ENCODE results near the gene CHRNE.
"Not testable (repeated sequence)": the region's sequence is repeated elsewhere in the genome, so short reads cannot be mapped to it uniquely, and the experiment has no call there.

Gene CHRNE

DNA sequence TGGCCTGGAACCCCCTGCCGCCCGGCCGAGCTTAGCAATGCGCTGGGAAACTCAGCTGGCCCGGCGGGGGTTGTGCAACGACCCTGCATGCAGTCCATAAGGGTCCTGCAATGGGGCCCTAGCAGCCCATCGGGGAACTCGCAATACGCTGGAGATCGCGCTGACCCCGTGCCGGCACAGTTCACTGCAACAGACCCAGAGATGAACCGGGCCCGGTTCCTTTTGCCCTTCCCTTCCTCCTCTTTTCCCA lies 36.6 kb upstream of the CHRNE start:
- no peak for DNase-seq

DNA sequence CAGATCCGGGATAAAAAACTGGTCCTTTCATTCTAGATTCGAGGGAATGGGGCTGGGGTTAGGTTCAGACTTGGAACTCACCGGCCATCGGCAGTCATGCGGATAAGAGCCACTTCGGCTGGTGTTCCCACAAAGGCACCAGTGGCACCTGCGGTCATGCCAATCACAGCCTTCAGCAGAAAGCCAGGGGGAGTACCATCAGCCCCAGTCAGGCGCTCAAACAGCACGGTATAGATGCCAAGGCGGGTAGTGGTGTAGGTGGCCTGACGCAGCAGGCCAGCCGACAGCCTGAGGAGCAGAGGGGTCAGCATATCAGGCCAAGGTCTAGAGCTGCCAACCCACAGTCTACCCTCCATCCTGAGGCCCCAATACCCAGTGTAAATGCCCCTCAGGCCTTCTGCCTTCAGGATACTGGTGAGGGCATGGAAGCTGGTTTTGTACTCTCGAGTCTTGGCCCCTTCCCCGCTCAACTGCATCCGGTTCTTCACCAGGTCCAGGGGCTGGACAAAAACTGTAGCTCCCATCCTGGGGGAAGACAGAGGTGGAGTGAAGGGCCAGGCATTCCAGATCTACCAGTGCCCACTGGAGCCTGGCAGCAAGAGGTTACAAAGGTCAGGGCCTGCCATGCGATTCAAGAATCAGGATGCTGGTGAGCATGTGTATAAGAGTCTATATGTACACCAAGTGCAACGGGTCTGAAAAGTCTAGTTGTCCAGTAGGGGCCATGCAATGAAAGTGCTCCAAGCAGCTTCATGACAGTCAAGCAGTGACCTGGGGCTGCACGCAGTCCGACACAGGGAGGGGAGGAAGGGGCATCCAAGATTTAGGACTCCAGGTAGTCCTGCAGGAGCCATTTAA lies 36.0 kb upstream of the CHRNE start:
- DNase-seq = peak; percentile 35

DNA sequence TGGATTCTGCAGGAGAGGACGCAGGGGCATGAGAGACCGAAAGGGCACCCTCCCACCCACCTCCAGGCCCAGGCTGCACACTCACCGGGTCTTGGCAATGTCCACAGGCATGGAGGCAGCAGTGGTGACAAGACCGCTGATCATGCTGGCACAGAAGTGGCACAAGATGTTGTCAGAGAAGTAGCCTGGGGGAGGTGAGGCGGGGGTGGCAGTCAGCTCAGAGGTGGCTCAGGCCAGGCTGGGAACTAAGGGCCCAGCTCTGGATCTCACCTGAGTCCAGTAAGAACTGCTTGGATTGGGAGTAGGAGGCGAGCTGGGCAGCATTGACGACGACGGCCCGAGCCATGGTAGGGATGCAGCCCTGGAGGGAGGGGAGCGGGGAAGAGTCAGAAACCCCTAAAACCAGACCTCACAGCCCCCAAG lies 35.2 kb upstream of the CHRNE start:
- no peak for DNase-seq

DNA sequence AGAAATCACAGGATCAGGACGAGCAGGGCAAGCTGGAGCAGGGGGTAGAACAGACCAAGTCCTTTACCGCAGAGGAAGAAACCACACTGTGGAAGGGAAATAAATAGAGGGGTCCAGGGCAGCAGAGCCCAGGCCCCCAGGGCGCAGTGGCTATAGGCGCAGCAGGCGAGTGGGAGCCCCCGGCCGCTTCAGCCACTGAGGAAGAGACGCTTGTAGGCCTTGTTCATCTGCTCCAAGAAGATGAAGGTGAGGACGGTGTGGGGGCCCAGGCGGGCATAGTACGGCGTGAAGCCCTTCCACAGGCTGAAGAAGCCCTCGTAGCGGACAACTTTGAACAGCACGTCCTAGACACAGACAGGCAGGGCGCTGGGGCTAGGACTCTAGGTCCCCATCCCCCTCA lies 34.7 kb upstream of the CHRNE start:
- DNase-seq = no peak

DNA sequence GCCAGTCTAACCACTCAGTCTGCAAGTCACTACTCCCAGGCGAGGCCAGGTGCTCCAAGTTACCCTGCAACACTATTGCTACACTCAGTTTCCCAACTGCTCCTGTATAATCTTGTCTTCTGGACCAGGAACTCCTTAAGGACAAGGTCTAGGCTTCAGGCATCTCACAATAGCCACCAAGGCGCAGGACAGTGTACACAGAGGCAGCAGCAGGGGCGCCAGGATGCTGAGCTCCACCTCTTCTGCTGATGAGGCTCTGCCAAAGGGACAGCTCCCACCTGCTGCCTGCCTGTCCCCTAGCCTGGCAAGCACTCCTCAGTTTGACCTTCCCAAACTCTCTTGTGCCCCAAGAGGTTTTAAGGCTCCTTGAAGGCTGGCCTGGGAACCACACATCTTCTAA lies 33.5 kb upstream of the CHRNE start:
- DNase-seq = no peak

DNA sequence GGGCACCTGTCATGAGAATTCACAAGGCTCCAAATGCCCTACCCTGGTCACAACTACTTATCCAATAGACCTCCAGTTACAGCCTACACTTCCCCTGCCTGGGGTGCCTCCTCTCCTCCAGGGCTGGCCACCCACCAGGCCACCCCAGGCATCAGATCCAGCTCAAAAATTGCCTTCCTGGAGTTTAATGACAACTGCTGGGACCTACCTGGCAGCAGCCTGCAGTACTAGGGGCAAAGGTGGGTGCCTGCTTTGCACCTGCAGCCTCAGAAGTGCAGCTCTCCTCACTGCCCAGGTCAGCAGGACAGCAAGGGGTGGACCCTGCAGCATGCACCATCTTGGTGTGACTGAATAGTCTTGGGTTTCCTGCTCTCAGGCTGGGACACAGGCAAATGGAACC lies 32.8 kb upstream of the CHRNE start:
- DNase-seq = no peak

DNA sequence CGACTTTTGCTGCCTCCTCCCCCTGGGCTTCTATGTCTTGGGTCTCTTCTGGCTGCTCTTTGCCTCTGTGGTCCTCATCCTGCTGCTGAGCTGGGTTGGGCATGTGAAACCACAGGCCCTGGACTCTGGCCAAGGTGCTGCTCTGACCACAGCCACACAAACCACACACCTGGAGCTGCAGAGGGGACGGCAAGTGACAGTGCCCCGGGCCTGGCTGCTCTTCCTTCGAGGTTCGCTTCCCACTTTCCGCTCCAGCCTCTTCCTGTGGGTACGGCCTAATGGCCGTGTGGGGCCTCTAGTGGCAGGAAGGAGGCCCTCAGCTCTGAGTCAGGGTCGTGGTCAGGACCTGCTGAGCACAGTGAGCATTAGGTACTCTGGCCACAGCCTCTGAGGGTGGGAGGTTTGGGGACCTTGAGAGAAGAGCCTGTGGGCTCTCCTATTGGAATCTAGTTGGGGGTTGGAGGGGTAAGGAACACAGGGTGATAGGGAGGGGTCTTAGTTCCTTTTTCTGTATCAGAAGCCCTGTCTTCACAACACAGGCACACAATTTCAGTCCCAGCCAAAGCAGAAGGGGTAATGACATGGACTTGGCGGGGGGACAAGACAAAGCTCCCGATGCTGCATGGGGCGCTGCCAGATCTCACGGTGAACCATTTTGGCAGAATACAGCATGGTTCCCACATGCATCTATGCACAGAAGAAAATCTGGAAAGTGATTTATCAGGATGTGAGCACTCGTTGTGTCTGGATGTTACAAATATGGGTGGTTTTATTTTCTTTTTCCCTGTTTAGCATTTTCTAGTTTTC lies 31.5 kb upstream of the CHRNE start:
- DNase-seq = peak; percentile 60

DNA sequence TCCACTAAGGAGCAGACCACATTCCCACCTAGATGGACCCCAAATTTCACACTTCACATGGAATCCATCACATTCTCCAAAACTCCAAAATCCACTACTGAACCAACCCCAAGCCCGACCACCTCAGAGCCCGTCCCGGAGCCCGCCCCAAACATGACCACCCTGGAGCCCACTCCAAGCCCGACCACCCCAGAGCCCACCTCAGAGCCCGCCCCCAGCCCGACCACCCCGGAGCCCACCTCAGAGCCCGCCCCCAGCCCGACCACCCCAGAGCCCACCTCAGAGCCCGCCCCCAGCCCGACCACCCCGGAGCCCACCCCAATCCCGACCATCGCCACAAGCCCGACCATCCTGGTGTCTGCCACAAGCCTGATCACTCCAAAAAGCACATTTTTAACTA lies 30.7 kb upstream of the CHRNE start:
- no peak for DNase-seq

DNA sequence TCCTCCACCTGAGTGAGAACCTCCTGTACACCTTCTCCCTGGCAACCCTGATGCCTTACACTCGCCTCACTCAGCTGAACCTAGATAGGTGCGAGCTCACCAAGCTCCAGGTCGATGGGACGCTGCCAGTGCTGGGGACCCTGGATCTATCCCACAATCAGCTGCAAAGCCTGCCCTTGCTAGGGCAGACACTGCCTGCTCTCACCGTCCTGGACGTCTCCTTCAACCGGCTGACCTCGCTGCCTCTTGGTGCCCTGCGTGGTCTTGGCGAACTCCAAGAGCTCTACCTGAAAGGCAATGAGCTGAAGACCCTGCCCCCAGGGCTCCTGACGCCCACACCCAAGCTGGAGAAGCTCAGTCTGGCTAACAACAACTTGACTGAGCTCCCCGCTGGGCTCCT lies 29.9 kb upstream of the CHRNE start:
- DNase-seq = no peak

DNA sequence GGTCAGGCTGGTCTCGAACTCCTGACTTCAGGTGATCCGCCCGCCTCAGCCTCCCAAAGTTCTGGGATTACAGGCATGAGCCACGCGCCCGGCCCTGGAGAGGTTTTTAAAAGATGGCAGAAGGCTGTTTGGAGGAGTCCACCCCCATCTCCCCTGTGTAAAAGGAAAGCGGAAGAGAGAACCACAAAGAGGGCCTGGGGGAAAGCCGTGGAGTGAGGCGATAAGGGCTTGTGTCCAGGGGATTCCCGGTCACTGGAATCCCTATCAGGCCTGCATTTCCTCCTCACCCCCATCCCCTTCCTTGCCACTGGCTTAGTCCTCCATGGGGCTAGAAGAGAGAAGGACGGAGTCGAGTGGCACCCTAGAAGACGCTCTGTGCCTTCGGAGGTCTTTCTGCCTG lies 29.1 kb upstream of the CHRNE start, which contains the start of gene GP1BA:
GP1BA (plus strand) TSS at position 315 of the 400 bp plus-strand sequence. CDS start 328 bp downstream, outside the sequence.
- DNase-seq = peak; percentile 12

DNA sequence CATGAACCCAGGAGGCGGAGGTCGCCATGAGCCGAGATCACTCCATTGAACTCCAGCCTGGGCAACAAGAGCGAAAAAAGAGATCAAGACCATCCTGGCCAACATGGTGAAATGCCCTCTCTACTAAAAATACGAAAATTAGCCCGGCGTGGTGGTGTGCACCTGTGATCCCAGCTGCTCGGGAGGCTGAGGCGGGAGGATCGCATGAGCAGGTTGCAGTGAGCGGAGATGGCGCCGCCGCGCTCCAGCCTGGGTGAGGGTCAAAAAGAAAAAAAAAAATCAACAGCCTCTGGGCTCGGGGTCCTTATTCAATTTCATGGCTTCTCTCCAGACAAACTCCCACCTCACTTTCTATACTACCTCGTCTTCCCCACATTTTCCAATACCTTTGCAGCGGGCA lies 26.0 kb upstream of the CHRNE start:
- no peak for DNase-seq

DNA sequence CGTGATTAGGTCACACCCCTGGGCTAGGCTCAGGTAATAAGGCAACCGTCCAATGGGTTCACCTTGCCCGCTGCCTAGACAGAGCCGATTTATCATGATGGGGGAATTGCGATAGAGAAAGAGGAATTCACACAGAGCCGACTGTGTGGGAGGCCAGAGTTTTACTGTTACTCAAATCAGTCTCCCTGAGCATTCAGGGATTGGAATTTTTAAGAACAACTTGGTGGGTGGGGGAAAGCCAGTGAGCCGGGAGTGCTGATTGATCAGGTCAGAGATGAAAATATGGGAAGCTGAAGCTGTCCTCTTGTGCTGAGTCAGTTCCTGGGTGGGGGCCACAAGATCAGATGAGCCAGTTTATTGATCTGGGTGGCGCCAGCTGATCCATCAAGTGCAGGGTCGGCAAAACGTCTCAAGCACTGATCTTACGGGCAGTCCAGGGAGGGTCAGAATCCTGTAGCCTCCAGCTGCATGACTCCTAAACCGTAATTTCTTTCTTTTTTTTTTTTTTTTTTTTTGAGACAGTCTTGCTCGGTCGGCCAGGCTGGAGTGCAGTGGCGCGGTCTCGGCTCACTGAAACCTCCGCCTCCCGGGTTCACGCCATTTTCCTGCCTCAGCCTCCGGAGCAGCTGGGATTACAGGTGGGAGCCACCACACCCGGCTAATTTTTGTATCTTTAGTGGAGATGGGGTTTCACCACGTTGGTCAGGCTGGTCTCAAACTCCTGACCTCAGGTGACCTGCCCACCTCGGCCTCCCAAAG lies 23.9 kb upstream of the CHRNE start:
- DNase-seq = not testable (repeated sequence)

DNA sequence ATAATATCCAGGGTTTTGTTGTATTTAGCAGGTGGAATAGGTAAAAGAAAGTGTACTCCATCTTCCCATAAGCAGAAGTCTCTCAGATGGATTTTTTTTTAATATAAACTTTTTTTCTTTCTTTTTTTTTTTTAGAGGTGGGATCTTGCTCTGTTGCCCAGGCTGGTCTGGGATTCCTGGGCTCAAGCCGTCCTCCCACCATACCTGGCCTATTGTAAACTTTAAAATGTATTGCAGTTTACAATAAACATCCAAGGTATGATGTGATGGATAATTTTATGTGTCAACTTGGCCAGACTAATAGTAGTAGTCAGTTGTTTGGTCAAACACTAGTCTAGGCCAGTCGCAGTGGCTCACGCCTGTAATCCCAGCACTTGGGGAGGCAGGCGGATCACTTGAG lies 18.4 kb upstream of the CHRNE start:
- no peak for DNase-seq

DNA sequence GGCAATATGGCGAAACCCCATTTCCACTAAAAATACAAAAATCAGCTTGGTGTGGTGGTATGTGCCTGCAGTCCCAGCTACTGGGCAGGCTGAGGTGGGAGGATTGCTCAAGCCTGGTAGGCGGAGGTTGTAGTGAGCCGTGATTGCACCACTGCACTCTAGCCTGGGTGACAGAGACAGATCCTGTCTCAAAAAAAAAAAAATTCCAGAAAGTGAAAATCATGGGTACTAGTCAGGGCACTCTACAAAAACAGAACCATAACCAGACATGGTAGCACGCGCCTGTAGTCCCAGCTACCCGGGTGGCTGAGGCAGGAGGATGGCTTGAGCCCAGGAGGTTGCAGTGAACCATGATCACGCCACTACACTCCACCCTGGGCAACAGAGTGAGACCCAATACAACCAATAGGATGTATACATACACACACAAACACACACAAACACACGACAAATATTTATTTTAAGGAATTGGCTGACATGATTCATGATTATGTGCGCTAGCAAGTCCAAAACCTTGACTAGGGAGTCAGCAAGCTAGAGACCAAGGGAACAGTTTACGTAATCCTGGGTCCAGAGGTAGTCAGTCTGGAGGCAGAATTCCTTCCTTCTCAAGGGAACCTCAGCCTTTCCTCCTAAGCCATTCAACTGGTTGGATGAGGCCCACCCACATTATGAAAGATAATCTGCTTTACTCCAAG lies 17.6 kb upstream of the CHRNE start:
- DNase-seq = no peak

DNA sequence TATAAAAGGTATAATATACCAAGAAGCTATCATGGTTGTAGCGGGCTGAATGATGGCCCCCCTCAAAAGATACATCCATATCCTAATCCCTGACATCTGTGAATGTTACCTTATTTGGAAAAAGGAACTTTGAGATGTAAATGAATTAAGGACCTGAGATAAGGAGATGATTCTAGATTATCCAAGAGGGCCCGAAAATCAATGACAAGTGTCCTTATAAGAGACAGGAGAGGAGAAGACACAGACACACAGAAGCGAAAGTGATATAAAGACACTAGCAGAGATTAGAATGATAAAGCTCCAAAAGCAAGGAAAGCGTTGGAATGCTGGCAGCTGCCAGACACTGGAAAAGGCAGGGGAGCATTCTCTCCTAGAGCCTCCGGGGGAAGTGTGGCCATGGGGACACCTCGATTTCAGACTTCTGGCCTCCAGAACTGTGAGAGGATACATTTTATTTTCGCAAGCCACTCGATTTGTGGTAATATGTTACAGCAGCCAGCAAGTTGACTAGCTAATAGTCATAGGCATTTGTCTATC lies 16.7 kb upstream of the CHRNE start:
- DNase-seq = no peak

DNA sequence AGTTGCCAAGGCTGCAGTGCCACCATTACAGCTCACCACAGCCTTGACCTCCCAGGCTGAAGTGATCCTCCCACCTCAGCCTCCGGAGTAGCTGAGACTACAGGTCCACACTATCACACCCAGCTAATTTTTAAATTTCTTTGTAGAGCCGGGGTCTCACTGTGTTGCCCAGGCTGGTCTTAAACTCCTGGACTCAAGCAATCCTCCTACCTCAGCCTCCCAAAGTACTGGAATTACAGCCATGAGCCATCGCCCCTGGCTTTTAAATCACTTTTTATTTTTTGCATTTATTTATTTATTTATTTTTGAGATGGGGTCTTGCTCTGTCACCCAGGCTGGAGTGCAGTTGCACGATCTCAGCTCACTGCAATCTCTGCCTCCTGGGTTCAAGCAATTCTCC lies 11.7 kb upstream of the CHRNE start:
- DNase-seq = not testable (repeated sequence)

DNA sequence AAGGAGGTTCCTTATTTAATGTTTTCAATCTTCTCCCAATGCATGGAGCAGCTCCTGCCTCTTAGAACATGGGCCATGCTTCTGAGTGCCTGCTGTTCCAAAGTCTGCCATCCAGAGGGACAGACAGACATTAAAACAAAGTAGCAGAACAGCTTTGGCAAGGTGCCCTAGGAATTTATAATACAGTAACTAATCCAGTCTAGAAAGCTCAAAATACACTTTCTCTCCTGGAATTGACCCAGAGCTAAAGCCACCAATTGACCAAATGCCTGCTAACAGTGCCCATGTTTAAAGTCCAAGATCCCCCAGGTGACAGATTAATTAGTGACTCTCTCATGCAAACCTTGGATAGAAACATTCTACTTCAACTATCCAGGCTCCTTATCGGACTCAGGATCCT lies 11.1 kb upstream of the CHRNE start:
- DNase-seq = no peak

DNA sequence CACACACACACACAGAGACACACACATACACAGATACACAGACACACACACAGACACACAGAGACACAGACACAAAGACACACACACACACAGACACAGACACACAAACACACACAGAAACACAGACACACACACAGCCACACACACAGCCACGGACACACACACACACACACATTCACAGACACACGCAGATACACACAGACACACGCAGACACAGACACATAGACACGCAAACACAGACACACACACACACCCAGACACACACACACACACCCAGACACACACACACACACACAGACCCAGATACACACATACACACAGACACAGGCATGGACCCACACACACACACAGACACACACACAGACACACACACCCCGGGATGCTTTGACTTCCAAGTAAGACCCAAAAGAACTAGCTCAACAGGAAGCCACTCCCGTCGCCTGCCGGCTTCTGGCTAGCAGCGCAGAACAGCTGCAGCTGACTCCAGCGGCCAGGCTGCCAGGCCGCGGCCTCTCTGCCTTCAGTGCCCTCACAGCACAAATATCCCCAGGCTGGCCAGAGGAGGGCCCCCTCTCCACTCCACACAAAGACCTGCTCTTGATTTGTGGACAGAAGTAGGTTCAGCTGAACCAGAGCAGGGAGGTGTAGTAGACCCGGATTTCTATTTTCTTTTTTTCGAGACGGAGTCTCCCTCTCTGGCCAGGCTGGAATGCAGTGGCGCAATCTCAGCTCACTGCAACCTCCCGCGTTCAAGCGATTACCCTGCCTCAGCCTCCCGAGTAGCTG lies 6.0 kb upstream of the CHRNE start:
- DNase-seq = peak; percentile 87

DNA sequence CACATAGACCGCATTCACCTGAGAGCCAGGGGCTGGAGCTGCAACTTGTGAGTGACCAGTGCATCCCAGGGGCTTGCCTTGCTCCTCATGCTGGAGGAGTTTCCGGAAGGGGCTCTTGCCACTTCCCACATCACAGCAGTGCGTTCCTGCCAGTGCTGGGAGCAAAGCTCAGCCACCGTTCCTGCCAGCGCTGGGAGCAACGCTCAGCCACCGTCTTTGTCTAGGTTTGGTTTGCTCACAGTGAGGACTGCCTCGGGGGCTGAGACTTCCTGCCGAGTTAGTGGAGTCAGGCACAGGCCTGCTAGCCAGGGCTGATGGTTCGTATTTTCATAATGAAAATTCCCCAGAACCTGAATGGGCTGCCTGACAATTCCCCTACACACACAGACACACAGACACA lies 5.4 kb upstream of the CHRNE start:
- DNase-seq = no peak

DNA sequence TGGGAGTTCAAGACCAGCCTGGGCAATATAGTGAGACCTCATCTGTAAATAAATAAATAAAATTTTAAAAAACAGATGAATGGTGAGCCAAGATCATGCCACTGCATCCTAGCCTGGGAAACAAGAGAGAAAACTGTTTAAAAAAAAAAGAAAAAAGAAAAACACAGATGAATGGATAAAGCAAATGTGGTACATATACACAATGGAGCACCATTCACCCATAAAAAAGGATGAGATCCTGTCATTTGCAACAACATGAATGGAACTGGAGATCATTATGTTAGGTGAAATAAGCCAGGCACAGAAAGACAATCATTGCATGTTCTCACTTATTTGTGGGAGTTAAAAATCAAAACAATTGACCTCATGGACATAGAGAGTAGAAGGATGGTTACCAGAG lies 3.7 kb upstream of the CHRNE start:
- DNase-seq = not testable (repeated sequence)

DNA sequence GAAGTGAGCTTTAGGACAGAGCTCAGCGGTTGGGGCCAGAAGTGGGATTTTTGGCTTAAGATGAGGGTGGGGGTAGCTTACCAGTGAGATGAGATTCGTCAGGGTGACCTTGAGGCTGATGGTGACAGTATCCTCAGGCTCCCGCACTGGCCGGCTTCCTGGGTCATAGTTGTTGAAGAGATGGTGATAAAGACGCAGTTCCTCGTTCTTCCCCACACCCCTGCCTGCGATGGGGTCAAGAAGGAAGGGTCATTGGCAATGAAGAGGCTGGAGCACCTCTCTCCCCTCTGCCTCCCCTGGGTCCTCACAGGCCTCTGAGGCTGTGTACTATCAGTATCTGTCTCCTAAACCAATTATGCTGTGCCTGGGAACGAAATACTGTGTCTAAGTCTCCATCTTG lies 358 bp downstream of the CHRNE start:
- no peak for DNase-seq

All from hematopoietic multipotent progenitor cell treated with erythropoietin and hydrocortisone succinate and interleukin-3 and kit ligand, for 8 days (in vitro differentiated cells).